Measurements from ENCODE around the gene SERTAD3. TPM values are rescaled to one million over a fixed set of nuclear protein-coding genes. Genes with fewer than 3 reads are reported as not detected.
"Not testable (repeated sequence)": the region's sequence is repeated elsewhere in the genome, so short reads cannot be mapped to it uniquely, and the experiment has no call there.

SERTAD3 gene
- 10 to 100 TPM; 35.9 to 47.0 (median 41.2) TPM for total RNA-seq (2021; fragmentation: NEBNext Ultra II Directional; extraction: Animal tissue kit (Norgen Biotek cat#: 25700))
- long read RNA-seq, transcript SERTAD3-201 (2 exons, 1,734 nt) = major isoform, 44 of 49 reads
- long read RNA-seq, partial matches to known transcripts = 0 of 49 reads
- long read RNA-seq, other reads (novel, unspliced or antisense) = 5 of 49 reads

DNA sequence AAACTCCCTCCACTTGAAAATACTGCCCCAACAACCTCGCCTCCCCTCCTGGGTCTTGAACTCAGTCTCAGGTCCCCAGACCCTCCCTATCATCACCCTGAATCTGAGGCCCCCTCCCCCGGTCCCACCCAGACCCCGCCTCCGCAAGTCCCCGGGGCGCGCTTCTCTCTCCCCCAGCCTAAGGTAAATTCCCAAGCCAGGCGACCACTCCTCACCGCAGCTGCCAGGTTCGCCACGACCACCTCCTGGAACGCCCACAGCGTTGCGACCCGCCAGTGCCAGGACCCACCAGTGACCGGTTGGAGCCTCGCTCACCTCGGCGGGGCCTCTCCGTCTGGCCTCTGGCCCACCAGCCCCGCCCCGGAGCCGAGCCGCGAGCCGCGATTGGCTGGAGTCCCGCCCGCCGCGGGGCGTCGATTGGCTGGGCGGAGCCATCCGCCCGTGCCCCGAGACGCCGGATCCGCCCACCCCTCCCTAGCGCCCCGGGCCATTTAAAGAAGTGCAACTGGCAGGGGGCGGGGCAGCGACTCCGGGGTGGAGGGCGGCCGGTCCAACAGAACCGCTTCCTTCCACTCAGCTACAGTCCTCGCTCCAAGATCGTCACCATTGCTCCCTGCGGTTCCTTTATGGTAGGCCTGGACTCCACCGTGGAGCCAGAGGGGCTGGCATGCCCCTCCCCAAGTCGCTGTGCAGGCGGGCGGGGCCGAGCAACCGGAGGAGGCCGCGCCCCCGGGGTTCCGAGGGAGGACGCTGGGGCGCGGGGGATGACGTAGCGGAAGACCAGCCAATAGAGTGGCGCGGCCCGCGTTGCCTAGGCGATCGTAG is at the start of gene SERTAD3:
Gene SERTAD3 (minus strand): TSS at position 336 of the 825 bp plus-strand sequence. CDS start 2,255 bp downstream, outside the sequence.
- peaks cover 36% of the 10 kb centered on the region for H3K4me1 Mint-ChIP-seq (ENCODE audit: low read depth)
- DNase-seq = peak; percentile 89
- H3K27me3 Mint-ChIP-seq (ENCODE audit: insufficient read depth) = peaks cover 3% of the 10 kb centered on the region; the same call in 1 of the 2 replicates
- TF ChIP-seq, protein P1, sequence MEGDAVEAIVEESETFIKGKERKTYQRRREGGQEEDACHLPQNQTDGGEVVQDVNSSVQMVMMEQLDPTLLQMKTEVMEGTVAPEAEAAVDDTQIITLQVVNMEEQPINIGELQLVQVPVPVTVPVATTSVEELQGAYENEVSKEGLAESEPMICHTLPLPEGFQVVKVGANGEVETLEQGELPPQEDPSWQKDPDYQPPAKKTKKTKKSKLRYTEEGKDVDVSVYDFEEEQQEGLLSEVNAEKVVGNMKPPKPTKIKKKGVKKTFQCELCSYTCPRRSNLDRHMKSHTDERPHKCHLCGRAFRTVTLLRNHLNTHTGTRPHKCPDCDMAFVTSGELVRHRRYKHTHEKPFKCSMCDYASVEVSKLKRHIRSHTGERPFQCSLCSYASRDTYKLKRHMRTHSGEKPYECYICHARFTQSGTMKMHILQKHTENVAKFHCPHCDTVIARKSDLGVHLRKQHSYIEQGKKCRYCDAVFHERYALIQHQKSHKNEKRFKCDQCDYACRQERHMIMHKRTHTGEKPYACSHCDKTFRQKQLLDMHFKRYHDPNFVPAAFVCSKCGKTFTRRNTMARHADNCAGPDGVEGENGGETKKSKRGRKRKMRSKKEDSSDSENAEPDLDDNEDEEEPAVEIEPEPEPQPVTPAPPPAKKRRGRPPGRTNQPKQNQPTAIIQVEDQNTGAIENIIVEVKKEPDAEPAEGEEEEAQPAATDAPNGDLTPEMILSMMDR (IDR thresholded peaks at IDR 0.05) = no peak
- H3K9me3 Mint-ChIP-seq = no peaks in the 10 kb centered on the region
- peaks cover 41% of the 10 kb centered on the region for H3K36me3 Mint-ChIP-seq (ENCODE audit: low read depth)
- H3K4me3 Mint-ChIP-seq = peak within 1 kb of the TSS; percentile 96
- peak within 1 kb of the TSS; percentile 93 for H3K27ac Mint-ChIP-seq

DNA sequence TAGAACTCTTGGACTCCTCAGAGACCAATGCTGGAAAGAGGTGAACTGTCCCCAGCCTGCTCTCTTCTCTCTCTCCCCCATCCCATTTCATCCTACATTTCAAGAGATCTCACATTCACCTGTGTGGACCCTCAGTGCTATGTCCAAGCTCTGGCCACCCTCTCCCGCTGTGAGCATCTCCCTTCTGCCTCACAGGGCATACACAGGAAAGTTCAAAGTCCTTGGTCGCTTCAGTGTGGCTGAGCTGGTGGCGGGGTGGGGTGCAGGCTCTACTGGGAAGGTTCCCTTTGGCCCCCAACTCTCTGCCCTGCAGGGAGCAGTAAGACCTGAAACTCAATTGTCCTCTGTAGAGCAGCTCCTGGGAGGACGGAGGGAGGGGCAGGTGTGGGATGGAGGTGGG is 49.6 kb upstream of the SERTAD3 start:
- TF ChIP-seq, protein P1 (IDR thresholded peaks at IDR 0.05) = no peak
- H3K4me3 Mint-ChIP-seq = no peak overlapping the region
- no peak for DNase-seq
- no peaks in the 10 kb centered on the region for H3K36me3 Mint-ChIP-seq (ENCODE audit: low read depth)
- no peak overlapping the region for H3K27ac Mint-ChIP-seq
- H3K9me3 Mint-ChIP-seq = no peaks in the 10 kb centered on the region
- no peaks in the 10 kb centered on the region for H3K4me1 Mint-ChIP-seq (ENCODE audit: low read depth)
- H3K27me3 Mint-ChIP-seq (ENCODE audit: insufficient read depth) = peaks cover 21% of the 10 kb centered on the region

- Mint-ChIP-seq H3K4me1 (ENCODE audit: low read depth) (no peaks in the 10 kb centered on the region), H3K27ac (no peak overlapping the region), H3K27me3 (ENCODE audit: insufficient read depth) (peaks cover 27% of the 10 kb centered on the region), H3K9me3 (no peaks in the 10 kb centered on the region), H3K36me3 (ENCODE audit: low read depth) (no peaks in the 10 kb centered on the region), H3K4me3 (no peak overlapping the region)
- DNase-seq = no peak
- TF ChIP-seq, protein P1 (IDR thresholded peaks at IDR 0.05) = no peak
Measured at GRCh38 chr19:40492274-40492673, 48.1 kb upstream of the SERTAD3 start.

GRCh38 chr19:40489882-40490230 is 45.7 kb upstream of the SERTAD3 start:
- Mint-ChIP-seq H3K27me3 (ENCODE audit: insufficient read depth) (peaks cover 26% of the 10 kb centered on the region), H3K27ac (no peak overlapping the region), H3K4me1 (ENCODE audit: low read depth) (no peaks in the 10 kb centered on the region), H3K9me3 (no peaks in the 10 kb centered on the region), H3K4me3 (no peak overlapping the region), H3K36me3 (ENCODE audit: low read depth) (no peaks in the 10 kb centered on the region)
- TF ChIP-seq, protein P1 (IDR thresholded peaks at IDR 0.05) = no peak
- no peak for DNase-seq

- TF ChIP-seq, protein P1 (IDR thresholded peaks at IDR 0.05) = no peak
- DNase-seq = no peak
- H3K27ac Mint-ChIP-seq = no peak overlapping the region
- H3K4me1 Mint-ChIP-seq (ENCODE audit: low read depth) = no peaks in the 10 kb centered on the region
- no peak overlapping the region for H3K4me3 Mint-ChIP-seq
- no peaks in the 10 kb centered on the region for H3K9me3 Mint-ChIP-seq
- H3K27me3 Mint-ChIP-seq (ENCODE audit: insufficient read depth) = peaks cover 20% of the 10 kb centered on the region
- H3K36me3 Mint-ChIP-seq (ENCODE audit: low read depth) = no peaks in the 10 kb centered on the region
Measured at GRCh38 chr19:40486017-40486416, 41.9 kb upstream of the SERTAD3 start.

GRCh38 chr19:40475878-40476644 is 31.9 kb upstream of the SERTAD3 start:
- not testable (repeated sequence) for H3K27ac Mint-ChIP-seq; DNase-seq; H3K36me3 Mint-ChIP-seq (ENCODE audit: low read depth); H3K27me3 Mint-ChIP-seq (ENCODE audit: insufficient read depth); H3K4me3 Mint-ChIP-seq; H3K4me1 Mint-ChIP-seq (ENCODE audit: low read depth); H3K9me3 Mint-ChIP-seq

Data from HFFc6 (cell line).